Measurements from ENCODE around the gene PDE9A.

PDE9A gene

GRCh38 chr21:42669041-42669440, 15.6 kb downstream of the PDE9A start:
- WGBS = 52% methylated on average over 13 of the region's 13 CpGs
- H3K27ac ChIP-seq (ENCODE audit: low read depth, low read length) = no peak overlapping the region
- H3K4me3 ChIP-seq (ENCODE audit: low read length) = no peak overlapping the region
- H3K36me3 ChIP-seq (ENCODE audit: insufficient read depth, low read length) = peaks cover 14% of the 10 kb centered on the region
- H3K9me3 ChIP-seq (ENCODE audit: insufficient read depth, low read depth, low read length) = no peaks in the 10 kb centered on the region
- H3K27me3 ChIP-seq (ENCODE audit: insufficient read depth, low read length) = no peaks in the 10 kb centered on the region
- H3K4me1 ChIP-seq (ENCODE audit: insufficient read depth, low read length) = peaks cover 39% of the 10 kb centered on the region
- H3K9ac ChIP-seq (ENCODE audit: low read depth, low read length) = no peak overlapping the region

GRCh38 chr21:42670058-42670880, 16.8 kb downstream of the PDE9A start:
- Histone ChIP-seq H3K36me3 (ENCODE audit: insufficient read depth, low read length) (peaks cover 12% of the 10 kb centered on the region), H3K27ac (ENCODE audit: low read depth, low read length) (no peak overlapping the region), H3K4me3 (ENCODE audit: low read length) (no peak overlapping the region), H3K9ac (ENCODE audit: low read depth, low read length) (no peak overlapping the region), H3K9me3 (ENCODE audit: insufficient read depth, low read depth, low read length) (no peaks in the 10 kb centered on the region), H3K4me1 (ENCODE audit: insufficient read depth, low read length) (peaks cover 47% of the 10 kb centered on the region), H3K27me3 (ENCODE audit: insufficient read depth, low read length) (no peaks in the 10 kb centered on the region)
- WGBS = 81% methylated on average over 8 of the region's 8 CpGs

- no peak overlapping the region for H3K4me3 ChIP-seq (ENCODE audit: low read length)
- 94% methylated on average over 9 of the region's 9 CpGs for WGBS
- peaks cover 12% of the 10 kb centered on the region for H3K36me3 ChIP-seq (ENCODE audit: insufficient read depth, low read length)
- H3K9ac ChIP-seq (ENCODE audit: low read depth, low read length) = no peak overlapping the region
- no peaks in the 10 kb centered on the region for H3K27me3 ChIP-seq (ENCODE audit: insufficient read depth, low read length)
- H3K9me3 ChIP-seq (ENCODE audit: insufficient read depth, low read depth, low read length) = no peaks in the 10 kb centered on the region
- H3K4me1 ChIP-seq (ENCODE audit: insufficient read depth, low read length) = peaks cover 47% of the 10 kb centered on the region
- no peak overlapping the region for H3K27ac ChIP-seq (ENCODE audit: low read depth, low read length)
Measured at GRCh38 chr21:42670884-42671283, 17.5 kb downstream of the PDE9A start.

GRCh38 chr21:42671778-42672593, 18.6 kb downstream of the PDE9A start:
- Histone ChIP-seq H3K27ac (ENCODE audit: low read depth, low read length) (peak overlapping the region; percentile 29; the same call in 1 of the 2 replicates), H3K4me3 (ENCODE audit: low read length) (no peak overlapping the region), H3K9ac (ENCODE audit: low read depth, low read length) (no peak overlapping the region), H3K36me3 (ENCODE audit: insufficient read depth, low read length) (peaks cover 12% of the 10 kb centered on the region), H3K27me3 (ENCODE audit: insufficient read depth, low read length) (no peaks in the 10 kb centered on the region), H3K9me3 (ENCODE audit: insufficient read depth, low read depth, low read length) (no peaks in the 10 kb centered on the region), H3K4me1 (ENCODE audit: insufficient read depth, low read length) (peaks cover 53% of the 10 kb centered on the region)
- 83% methylated on average over 13 of the region's 15 CpGs for WGBS

- H3K9ac ChIP-seq (ENCODE audit: low read depth, low read length) = no peak overlapping the region; the same call in 1 of the 2 replicates
Measured at GRCh38 chr21:42672699-42673458, 19.5 kb downstream of the PDE9A start.

GRCh38 chr21:42673633-42674328, 20.4 kb downstream of the PDE9A start:
- H3K27ac ChIP-seq (ENCODE audit: low read depth, low read length) = no peak overlapping the region
- WGBS = 77% methylated on average over 23 of the region's 23 CpGs
- H3K9me3 ChIP-seq (ENCODE audit: insufficient read depth, low read depth, low read length) = no peaks in the 10 kb centered on the region
- no peaks in the 10 kb centered on the region for H3K27me3 ChIP-seq (ENCODE audit: insufficient read depth, low read length)
- H3K4me1 ChIP-seq (ENCODE audit: insufficient read depth, low read length) = peaks cover 45% of the 10 kb centered on the region; the same call in 1 of the 2 replicates
- no peak overlapping the region for H3K9ac ChIP-seq (ENCODE audit: low read depth, low read length)
- peaks cover 13% of the 10 kb centered on the region for H3K36me3 ChIP-seq (ENCODE audit: insufficient read depth, low read length)
- no peak overlapping the region for H3K4me3 ChIP-seq (ENCODE audit: low read length)

More at GRCh38 chr21:42672699-42673458, 19.5 kb downstream of the PDE9A start:
- H3K4me3 ChIP-seq (ENCODE audit: low read length) = no peak overlapping the region
- H3K9me3 ChIP-seq (ENCODE audit: insufficient read depth, low read depth, low read length) = no peaks in the 10 kb centered on the region
- H3K36me3 ChIP-seq (ENCODE audit: insufficient read depth, low read length) = peaks cover 12% of the 10 kb centered on the region
- 80% methylated on average over 24 of the region's 24 CpGs for WGBS
- H3K4me1 ChIP-seq (ENCODE audit: insufficient read depth, low read length) = peaks cover 49% of the 10 kb centered on the region; the same call in 1 of the 2 replicates
- peak overlapping the region; percentile 22 for H3K27ac ChIP-seq (ENCODE audit: low read depth, low read length)
- no peaks in the 10 kb centered on the region for H3K27me3 ChIP-seq (ENCODE audit: insufficient read depth, low read length)

GRCh38 chr21:42674351-42674940, 21.0 kb downstream of the PDE9A start:
- H3K4me3 ChIP-seq (ENCODE audit: low read length) = no peak overlapping the region

GRCh38 chr21:42675403-42675802, 22.0 kb downstream of the PDE9A start:
- no peak overlapping the region for H3K9ac ChIP-seq (ENCODE audit: low read depth, low read length)
- no peak overlapping the region for H3K27ac ChIP-seq (ENCODE audit: low read depth, low read length)
- no peaks in the 10 kb centered on the region for H3K9me3 ChIP-seq (ENCODE audit: insufficient read depth, low read depth, low read length)
- WGBS = 96% methylated on average over 15 of the region's 15 CpGs
- no peak overlapping the region for H3K4me3 ChIP-seq (ENCODE audit: low read length)
- H3K36me3 ChIP-seq (ENCODE audit: insufficient read depth, low read length) = peaks cover 8% of the 10 kb centered on the region
- H3K27me3 ChIP-seq (ENCODE audit: insufficient read depth, low read length) = no peaks in the 10 kb centered on the region
- H3K4me1 ChIP-seq (ENCODE audit: insufficient read depth, low read length) = peaks cover 45% of the 10 kb centered on the region; the same call in 1 of the 2 replicates

More at GRCh38 chr21:42674351-42674940, 21.0 kb downstream of the PDE9A start:
- Histone ChIP-seq H3K9me3 (ENCODE audit: insufficient read depth, low read depth, low read length) (no peaks in the 10 kb centered on the region), H3K4me1 (ENCODE audit: insufficient read depth, low read length) (peaks cover 45% of the 10 kb centered on the region; the same call in 1 of the 2 replicates), H3K27ac (ENCODE audit: low read depth, low read length) (no peak overlapping the region), H3K9ac (ENCODE audit: low read depth, low read length) (no peak overlapping the region), H3K36me3 (ENCODE audit: insufficient read depth, low read length) (peaks cover 15% of the 10 kb centered on the region), H3K27me3 (ENCODE audit: insufficient read depth, low read length) (no peaks in the 10 kb centered on the region)
- 27% methylated on average over 14 of the region's 14 CpGs for WGBS

- no peaks in the 10 kb centered on the region for H3K27me3 ChIP-seq (ENCODE audit: insufficient read depth, low read length)
- no peak overlapping the region for H3K27ac ChIP-seq (ENCODE audit: low read depth, low read length)
- WGBS = 80% methylated on average over 7 of the region's 8 CpGs
- H3K9ac ChIP-seq (ENCODE audit: low read depth, low read length) = no peak overlapping the region
- H3K4me1 ChIP-seq (ENCODE audit: insufficient read depth, low read length) = peaks cover 39% of the 10 kb centered on the region; the same call in 1 of the 2 replicates
- no peak overlapping the region for H3K4me3 ChIP-seq (ENCODE audit: low read length)
- no peaks in the 10 kb centered on the region for H3K9me3 ChIP-seq (ENCODE audit: insufficient read depth, low read depth, low read length)
- peaks cover 7% of the 10 kb centered on the region; the same call in 1 of the 2 replicates for H3K36me3 ChIP-seq (ENCODE audit: insufficient read depth, low read length)
Measured at GRCh38 chr21:42676808-42677207, 23.4 kb downstream of the PDE9A start.
